HL-60 (cell line): ENCODE results near the gene MFAP1. TPM values are rescaled to one million over a fixed set of nuclear protein-coding genes. Genes with fewer than 3 reads are reported as not detected.

Experiments used
- microRNA-seq: library from miRNA; unstranded; fragments of <30 nt; microRNA quantifications from one replicate; pipeline ENCODE4, GENCODE V29; 2018

The MFAP1 gene

Small RNA genes within 50 kb of the gene (microRNA-seq; reads per million reads assigned to microRNA genes)
- not detected for gene MIR1282
